ENCODE data around the gene ZSCAN30. TPM values are rescaled to one million over a fixed set of nuclear protein-coding genes. Genes with fewer than 3 reads are reported as not detected.

The ZSCAN30 gene
- total RNA-seq, 4 donors from 2014 or later, result 12.1 to 27.2 (median 17.6) TPM

GRCh38 chr18:35247412-35248249 lies 42.4 kb downstream of the ZSCAN30 start:
- H3K27me3 ChIP-seq, result no peaks in the 10 kb centered on the region
- TF ChIP-seq CTCF (IDR thresholded peaks at IDR 0.05), result no peak
- no peak for TF ChIP-seq POLR2A (IDR thresholded peaks at IDR 0.05)
- no peak for TF ChIP-seq EP300 (IDR thresholded peaks at IDR 0.05)
- TF ChIP-seq POLR2AphosphoS5 (IDR thresholded peaks at IDR 0.05), result no peak
- H3K4me3 ChIP-seq, result no peak overlapping the region
- 92% methylated on average over 3 of the region's 14 CpGs; no CpG with 5 or more reads in 1 of the 2 donors for WGBS, 2 donors (ENCODE audit: low coverage in 1 of 2)
- H3K9me3 ChIP-seq, result no peaks in the 10 kb centered on the region
- H3K36me3 ChIP-seq, result peaks cover 0 to 95% of the 10 kb centered on the region in 2 donors
- H3K27ac ChIP-seq, result no peak overlapping the region
- peaks cover 0 to 11% (median 0%) of the 10 kb centered on the region in 3 donors for H3K4me1 ChIP-seq
- no peak for ATAC-seq

- no peaks in the 10 kb centered on the region for H3K27me3 ChIP-seq
- H3K4me3 ChIP-seq, result no peak overlapping the region
- no peak for TF ChIP-seq EP300 (IDR thresholded peaks at IDR 0.05)
- TF ChIP-seq POLR2A (IDR thresholded peaks at IDR 0.05), result no peak
- no peak for TF ChIP-seq POLR2AphosphoS5 (IDR thresholded peaks at IDR 0.05)
- TF ChIP-seq CTCF (IDR thresholded peaks at IDR 0.05), result no peak
- peaks cover 0 to 92% of the 10 kb centered on the region in 2 donors for H3K36me3 ChIP-seq
- peaks cover 0 to 19% (median 0%) of the 10 kb centered on the region in 3 donors for H3K4me1 ChIP-seq
- no peak overlapping the region for H3K27ac ChIP-seq
- no peaks in the 10 kb centered on the region for H3K9me3 ChIP-seq
- ATAC-seq, result no peak
Observed at GRCh38 chr18:35246831-35247230, 43.2 kb downstream of the ZSCAN30 start.

- Histone ChIP-seq H3K4me3 (no peak overlapping the region), H3K27ac (no peak overlapping the region), H3K36me3 (peaks cover 0 to 83% of the 10 kb centered on the region in 2 donors), H3K4me1 (peaks cover 0 to 24% (median 0%) of the 10 kb centered on the region in 3 donors), H3K27me3 (no peaks in the 10 kb centered on the region), H3K9me3 (no peaks in the 10 kb centered on the region)
- ATAC-seq, result no peak
- WGBS, 2 donors (ENCODE audit: low coverage in 1 of 2), result 95 to 98% methylated on average over 3 to 4 of the region's 4 CpGs
- TF ChIP-seq POLR2A (IDR thresholded peaks at IDR 0.05), result no peak
- no peak for TF ChIP-seq CTCF (IDR thresholded peaks at IDR 0.05)
- TF ChIP-seq POLR2AphosphoS5 (IDR thresholded peaks at IDR 0.05), result no peak
- TF ChIP-seq EP300 (IDR thresholded peaks at IDR 0.05), result no peak
Observed at GRCh38 chr18:35245719-35246317, 44.2 kb downstream of the ZSCAN30 start.

- TF ChIP-seq EP300 (IDR thresholded peaks at IDR 0.05) (no peak), POLR2A (IDR thresholded peaks at IDR 0.05) (no peak), CTCF (IDR thresholded peaks at IDR 0.05) (no peak), POLR2AphosphoS5 (IDR thresholded peaks at IDR 0.05) (no peak)
- WGBS, 2 donors (ENCODE audit: low coverage in 1 of 2), result 80 to 93% methylated on average over 1 to 4 of the region's 4 CpGs
- H3K4me1 ChIP-seq, result peaks cover 0 to 29% (median 3%) of the 10 kb centered on the region in 3 donors
- peaks cover 0 to 72% of the 10 kb centered on the region in 2 donors for H3K36me3 ChIP-seq
- ATAC-seq, result no peak
- H3K27ac ChIP-seq, result no peak overlapping the region
- no peaks in the 10 kb centered on the region for H3K27me3 ChIP-seq
- H3K4me3 ChIP-seq, result no peak overlapping the region
- H3K9me3 ChIP-seq, result no peaks in the 10 kb centered on the region
Observed at GRCh38 chr18:35244671-35245070, 45.4 kb downstream of the ZSCAN30 start.

All from gastroesophageal sphincter (tissue), 4 donors.